H9 (cell line): ENCODE data around the gene LMX1A. TPM values are rescaled to one million over a fixed set of nuclear protein-coding genes. Genes with fewer than 3 reads are reported as not detected.

Experiments
- DNase-seq: peaks from one replicate; pipeline ENCODE4 v3.0.0-alpha.2; 2017
- H2AFZ ChIP-seq: one replicate; pipeline ENCODE4 v1.6.1; 2013; ENCODE audit warnings: mild to moderate bottlenecking, low read length, control low read depth, moderate library complexity
- H2AK5ac ChIP-seq: 2 replicates; pipeline ENCODE4 v1.6.1; 2013; ENCODE audit warnings: low read length, control low read depth, mixed read lengths; ENCODE audit not compliant: insufficient read length
- H2BK120ac ChIP-seq: one replicate; pipeline ENCODE4 v1.6.1; 2013; ENCODE audit warnings: low read depth, mild to moderate bottlenecking, low read length, control low read depth, inconsistent platforms; ENCODE audit not compliant: poor library complexity, severe bottlenecking
- H2BK12ac ChIP-seq: 2 replicates; pipeline ENCODE4 v1.6.1; 2013; ENCODE audit warnings: low read length, control low read depth, mixed read lengths, low read depth; ENCODE audit not compliant: insufficient read length
- H2BK15ac ChIP-seq: 2 replicates; pipeline ENCODE4 v1.6.1; 2013; ENCODE audit warnings: low read depth, low read length, control low read depth
- H2BK20ac ChIP-seq: one replicate; pipeline ENCODE4 v1.6.1; 2013; ENCODE audit warnings: low read depth, mild to moderate bottlenecking, low read length, control low read depth, inconsistent platforms; ENCODE audit not compliant: poor library complexity, severe bottlenecking
- H2BK5ac ChIP-seq: 2 replicates; pipeline ENCODE4 v1.6.1; 2013; ENCODE audit warnings: low read length, control low read depth, mixed read lengths; ENCODE audit not compliant: insufficient read length
- H3K14ac ChIP-seq: 2 replicates; pipeline ENCODE4 v1.6.1; 2013; ENCODE audit warnings: low read length, control low read depth; ENCODE audit not compliant: insufficient read depth
- H3K18ac ChIP-seq: 2 replicates; pipeline ENCODE4 v1.6.1; 2013; ENCODE audit warnings: low read depth, mild to moderate bottlenecking, mixed read lengths, low read length, control low read depth; ENCODE audit not compliant: insufficient read length
- H3K23ac ChIP-seq: 2 replicates; pipeline ENCODE4 v1.6.1; 2013; ENCODE audit warnings: low read length, control low read depth, mixed read lengths, low read depth; ENCODE audit not compliant: insufficient read length
- H3K23me2 ChIP-seq: 2 replicates; pipeline ENCODE4 v1.6.1; 2013; ENCODE audit warnings: low read depth, mild to moderate bottlenecking, mixed read lengths, low read length, control low read depth; ENCODE audit not compliant: insufficient read length, poor library complexity, severe bottlenecking
- H3K27ac ChIP-seq: 2 replicates; pipeline ENCODE4 v1.5.1; 2013; ENCODE audit warnings: low read length, control low read depth, mixed read lengths, low read depth; ENCODE audit not compliant: insufficient read length
- H3K27me3 ChIP-seq: 2 replicates; pipeline ENCODE4 v1.6.1; 2013; ENCODE audit warnings: low read length, control low read depth, inconsistent platforms; ENCODE audit not compliant: insufficient read depth
- H3K4ac ChIP-seq: 2 replicates; pipeline ENCODE4 v1.6.1; 2013; ENCODE audit warnings: low read depth, mild to moderate bottlenecking, control low read depth, inconsistent platforms, low read length, moderate library complexity
- H3K4me1 ChIP-seq: 2 replicates; pipeline ENCODE4 v1.6.1; 2013; ENCODE audit warnings: low read length, control low read depth, inconsistent platforms; ENCODE audit not compliant: insufficient read depth
- H3K4me2 ChIP-seq: 2 replicates; pipeline ENCODE4 v1.6.1; 2013; ENCODE audit warnings: low read length, control low read depth, mixed read lengths; ENCODE audit not compliant: insufficient read length, insufficient read depth
- H3K56ac ChIP-seq: 2 replicates; pipeline ENCODE4 v1.6.1; 2013; ENCODE audit warnings: low read depth, mild to moderate bottlenecking, mixed read lengths, low read length, control low read depth; ENCODE audit not compliant: insufficient read length
- H3K79me1 ChIP-seq: 2 replicates; pipeline ENCODE4 v1.6.1; 2013; ENCODE audit warnings: low read depth, mild to moderate bottlenecking, moderate library complexity, low read length, control low read depth, inconsistent platforms; ENCODE audit not compliant: insufficient read depth, poor library complexity, severe bottlenecking
- H3K79me2 ChIP-seq: 2 replicates; pipeline ENCODE4 v1.6.1; 2013; ENCODE audit warnings: low read length, control low read depth, inconsistent platforms; ENCODE audit not compliant: insufficient read depth
- H3K9ac ChIP-seq: 2 replicates; pipeline ENCODE4 v1.6.1; 2013; ENCODE audit warnings: low read length, control low read depth, mixed read lengths; ENCODE audit not compliant: insufficient read length; ENCODE audit errors: extremely low read depth
- H3K9me3 ChIP-seq: one replicate; pipeline ENCODE4 v1.6.1; 2013; ENCODE audit warnings: low read depth, low read length, inconsistent platforms; ENCODE audit not compliant: control insufficient read depth
- H3T11ph ChIP-seq: one replicate; pipeline ENCODE4 v1.6.1; 2013; ENCODE audit warnings: mild to moderate bottlenecking, low read length, control low read depth, inconsistent platforms
- H4K20me1 ChIP-seq: one replicate; pipeline ENCODE4 v1.6.1; 2013; ENCODE audit not compliant: control insufficient read depth, insufficient read length, insufficient read depth
- H4K5ac ChIP-seq: 2 replicates; pipeline ENCODE4 v1.6.1; 2013; ENCODE audit warnings: low read depth, mild to moderate bottlenecking, mixed read lengths, low read length, control low read depth; ENCODE audit not compliant: insufficient read length
- H4K8ac ChIP-seq: replicated peaks from 2 replicates; pipeline ENCODE4 v1.6.1; 2013; ENCODE audit warnings: low read length, control low read depth, mixed read lengths, low read depth; ENCODE audit not compliant: insufficient read length
- H4K91ac ChIP-seq: 2 replicates; pipeline ENCODE4 v1.6.1; 2013; ENCODE audit warnings: low read depth, mild to moderate bottlenecking, moderate library complexity, mixed read lengths, low read length, control low read depth; ENCODE audit not compliant: insufficient read length
- H3K27ac Mint-ChIP-seq, 3 experiments: 2 replicates in 2 of 3; 3 replicates in 1 of 3; pipeline ENCODE4 v1.8.0; 2020 to 2021; ENCODE audit warnings: mixed read lengths in 3 of 3, mild to moderate bottlenecking in 1 of 3, moderate library complexity in 1 of 3
- H3K27me3 Mint-ChIP-seq: 2 replicates; pipeline ENCODE4 v1.8.0; 2021; ENCODE audit warnings: low read depth, mild to moderate bottlenecking, moderate library complexity, mixed read lengths
- H3K36me3 Mint-ChIP-seq, 3 experiments: 2 replicates in 2 of 3; 3 replicates in 1 of 3; pipeline ENCODE4 v1.8.0; 2020 to 2021; ENCODE audit warnings: low read depth in 3 of 3, mixed read lengths in 3 of 3; ENCODE audit not compliant: insufficient read depth in 1 of 3
- H3K4me1 Mint-ChIP-seq, 2 experiments: 2 replicates each; pipeline ENCODE4 v1.8.0; 2020; ENCODE audit warnings: mixed read lengths in 2 of 2
- H3K4me3 Mint-ChIP-seq, 2 experiments: 2 replicates in 1 of 2; 3 replicates in 1 of 2; pipeline ENCODE4 v1.8.0; 2020 to 2021; ENCODE audit warnings: mild to moderate bottlenecking in 2 of 2, mixed read lengths in 2 of 2, moderate library complexity in 1 of 2
- H3K9me3 Mint-ChIP-seq, 2 experiments: 2 replicates in 1 of 2; 3 replicates in 1 of 2; pipeline ENCODE4 v1.8.0; 2020; ENCODE audit warnings: mild to moderate bottlenecking in 2 of 2, mixed read lengths in 2 of 2, moderate library complexity in 1 of 2
- WGBS: extraction: QIAGEN DNeasy Blood & Tissue Kit; methylation state at CpG from one replicate; pipeline ENCODE4 v1.1.7; 2013; ENCODE audit warnings: missing lambda C conversion rate, low lambda C conversion rate, mixed read lengths; ENCODE audit not compliant: insufficient read length; ENCODE audit errors: extremely low coverage; 5-methylcytosine and 5-hydroxymethylcytosine counted together
- total RNA-seq: library from RNA; stranded (reverse); gene quantifications from 2 replicates; pipeline ENCODE4 v1.2.1, GENCODE V29; 2021
- TF ChIP-seq, protein P1 (sequence below): fragments of 200-600 bp; sonication (generic); conservative IDR thresholded peaks from 3 replicates; pipeline ENCODE4 v1.8.0; 2021; ENCODE audit warnings: antibody characterized with exemption, mild to moderate bottlenecking

Gene LMX1A
- total RNA-seq, 1 experiment from 2014 or later = not detected

DNA sequence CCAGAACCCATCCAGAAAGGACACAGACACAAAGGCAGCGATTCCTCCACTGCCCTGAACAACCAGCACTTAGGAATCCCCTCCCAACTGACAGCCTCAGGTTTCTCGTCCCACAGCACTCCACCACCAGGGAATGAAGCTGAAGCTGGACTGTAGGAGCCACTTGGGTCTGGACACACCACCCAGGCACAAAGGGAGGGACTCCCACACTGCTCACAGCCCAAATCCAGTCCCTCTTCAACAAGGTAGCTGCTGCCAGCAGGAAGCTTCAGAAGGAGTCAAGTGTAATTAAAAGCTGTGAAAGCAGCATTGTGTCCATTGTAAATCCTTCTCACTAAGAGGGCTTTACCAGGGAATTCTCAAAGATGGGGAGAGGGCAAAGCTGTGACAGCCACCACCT is 29.0 kb downstream of the LMX1A start:
- Histone ChIP-seq H4K5ac (no peak overlapping the region), H2BK15ac (no peak overlapping the region), H3K79me1 (no peaks in the 10 kb centered on the region), H2BK20ac (no peak overlapping the region), H4K20me1 (no peaks in the 10 kb centered on the region), H3K23me2 (no peaks in the 10 kb centered on the region), H4K91ac (no peak overlapping the region), H3K27ac (no peak overlapping the region), H2BK12ac (no peak overlapping the region), H3K23ac (no peak overlapping the region), H3K18ac (no peak overlapping the region), H3K4me2 (no peak overlapping the region), H3K14ac (no peak overlapping the region; the same call in 1 of the 2 replicates), H2AFZ (no peak overlapping the region), H3K9me3 (no peaks in the 10 kb centered on the region), H3K27me3 (no peaks in the 10 kb centered on the region), H3K9ac (no peak overlapping the region), H3K79me2 (no peaks in the 10 kb centered on the region), H3T11ph (no peak overlapping the region), H3K56ac (no peak overlapping the region), H3K4me1 (no peaks in the 10 kb centered on the region), H2BK120ac (no peak overlapping the region), H2AK5ac (no peak overlapping the region), H4K8ac (no peak overlapping the region), H3K4ac (no peak overlapping the region), H2BK5ac (no peak overlapping the region)
- Mint-ChIP-seq H3K4me1 (peaks cover 4 to 20% of the 10 kb centered on the region in 2 experiments), H3K36me3 (no peaks in the 10 kb centered on the region), H3K4me3 (no peak overlapping the region), H3K9me3 (no peaks in the 10 kb centered on the region), H3K27me3 (peaks cover 29% of the 10 kb centered on the region), H3K27ac (no peak overlapping the region)
- no peak for DNase-seq
- TF ChIP-seq, protein P1, sequence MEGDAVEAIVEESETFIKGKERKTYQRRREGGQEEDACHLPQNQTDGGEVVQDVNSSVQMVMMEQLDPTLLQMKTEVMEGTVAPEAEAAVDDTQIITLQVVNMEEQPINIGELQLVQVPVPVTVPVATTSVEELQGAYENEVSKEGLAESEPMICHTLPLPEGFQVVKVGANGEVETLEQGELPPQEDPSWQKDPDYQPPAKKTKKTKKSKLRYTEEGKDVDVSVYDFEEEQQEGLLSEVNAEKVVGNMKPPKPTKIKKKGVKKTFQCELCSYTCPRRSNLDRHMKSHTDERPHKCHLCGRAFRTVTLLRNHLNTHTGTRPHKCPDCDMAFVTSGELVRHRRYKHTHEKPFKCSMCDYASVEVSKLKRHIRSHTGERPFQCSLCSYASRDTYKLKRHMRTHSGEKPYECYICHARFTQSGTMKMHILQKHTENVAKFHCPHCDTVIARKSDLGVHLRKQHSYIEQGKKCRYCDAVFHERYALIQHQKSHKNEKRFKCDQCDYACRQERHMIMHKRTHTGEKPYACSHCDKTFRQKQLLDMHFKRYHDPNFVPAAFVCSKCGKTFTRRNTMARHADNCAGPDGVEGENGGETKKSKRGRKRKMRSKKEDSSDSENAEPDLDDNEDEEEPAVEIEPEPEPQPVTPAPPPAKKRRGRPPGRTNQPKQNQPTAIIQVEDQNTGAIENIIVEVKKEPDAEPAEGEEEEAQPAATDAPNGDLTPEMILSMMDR = no peak
- no CpG with 5 or more reads among the region's 2 CpGs for WGBS
